IgD-negative memory B cell (primary cell): ENCODE results near the gene CATSPER4. TPM values are rescaled to one million over a fixed set of nuclear protein-coding genes. Genes with fewer than 3 reads are reported as not detected.
"Not testable (repeated sequence)": the region's sequence is repeated elsewhere in the genome, so short reads cannot be mapped to it uniquely, and the experiment has no call there.

Experiments used
- H3K27ac Mint-ChIP-seq, 3 donors: one replicate each; pipeline ENCODE4 v1.8.0; 2020 to 2022; ENCODE audit warnings: mild to moderate bottlenecking in 3 of 3, mixed read lengths in 3 of 3, moderate library complexity in 1 of 3
- H3K27me3 Mint-ChIP-seq: one replicate; pipeline ENCODE4 v1.8.0; 2021; ENCODE audit warnings: mixed read lengths
- H3K36me3 Mint-ChIP-seq: one replicate; pipeline ENCODE4 v1.8.0; 2020; ENCODE audit warnings: mild to moderate bottlenecking, mixed read lengths
- H3K4me1 Mint-ChIP-seq, 3 donors: one replicate each; pipeline ENCODE4 v1.8.0; 2020 to 2022; ENCODE audit warnings: mixed read lengths in 3 of 3, mild to moderate bottlenecking in 1 of 3
- H3K4me3 Mint-ChIP-seq, 4 donors: one replicate each; pipeline ENCODE4 v1.8.0; 2020 to 2022; ENCODE audit warnings: mild to moderate bottlenecking in 4 of 4, mixed read lengths in 4 of 4, moderate library complexity in 3 of 4
- H3K9me3 Mint-ChIP-seq, 3 donors: one replicate each; pipeline ENCODE4 v1.8.0; 2020 to 2021; ENCODE audit warnings: mixed read lengths in 3 of 3, mild to moderate bottlenecking in 1 of 3
- polyA plus RNA-seq: library from polyadenylated mRNA; unstranded; fragments of 300-500 nt; fragmentation: Illumina TruSeq; gene quantifications from one replicate; pipeline ENCODE4 v1.2.3, GENCODE V29; 2021

The CATSPER4 gene
- polyA plus RNA-seq, 1 donor from 2014 or later, result not detected

DNA sequence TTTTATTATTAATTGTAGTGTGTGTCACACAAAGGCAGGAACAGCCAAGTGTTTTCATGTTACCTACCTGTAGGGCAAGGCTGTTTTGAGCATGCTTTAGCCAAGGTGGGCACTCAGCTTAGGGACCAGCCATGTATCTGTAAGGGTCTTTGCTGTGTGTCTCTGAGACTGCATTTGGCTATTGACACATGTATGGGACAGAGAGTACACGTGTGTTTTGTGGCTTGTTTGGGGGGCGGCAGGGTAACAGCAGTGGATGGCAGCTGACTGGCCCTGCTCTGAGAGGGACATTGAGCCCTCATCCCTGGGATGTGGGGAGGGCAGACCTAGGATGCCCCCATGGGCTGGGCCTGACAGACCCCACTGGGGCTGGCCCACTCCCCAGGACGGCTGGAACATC is 6.9 kb downstream of the CATSPER4 start:
- Mint-ChIP-seq H3K4me3 (no peak overlapping the region), H3K36me3 (peaks cover 2% of the 10 kb centered on the region), H3K27ac (no peak overlapping the region), H3K9me3 (no peaks in the 10 kb centered on the region), H3K4me1 (peaks cover 0 to 13% (median 10%) of the 10 kb centered on the region in 3 donors), H3K27me3 (peaks cover 7% of the 10 kb centered on the region)

DNA sequence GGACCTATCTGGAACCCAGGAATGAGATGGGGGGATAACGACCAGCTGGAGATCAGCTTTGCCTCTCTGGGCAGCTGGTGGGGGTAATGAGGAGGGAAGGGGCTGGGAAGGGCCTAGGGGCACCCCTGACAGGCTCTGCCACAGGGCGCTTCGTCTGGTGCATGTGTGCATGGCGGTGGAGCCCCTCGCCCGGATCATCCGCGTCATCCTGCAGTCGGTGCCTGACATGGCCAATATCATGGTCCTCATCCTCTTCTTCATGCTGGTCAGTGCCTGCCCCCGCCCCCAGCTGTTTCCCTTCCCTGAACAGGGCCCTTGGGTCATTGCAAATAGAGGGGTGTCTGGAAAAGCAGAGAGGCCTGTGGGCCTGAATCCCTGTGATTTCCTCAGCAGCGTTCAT is 7.4 kb downstream of the CATSPER4 start:
- Mint-ChIP-seq H3K36me3 (peaks cover 3% of the 10 kb centered on the region), H3K27me3 (peaks cover 5% of the 10 kb centered on the region), H3K4me3 (no peak overlapping the region), H3K4me1 (peaks cover 0 to 13% (median 10%) of the 10 kb centered on the region in 3 donors), H3K27ac (no peak overlapping the region), H3K9me3 (no peaks in the 10 kb centered on the region)

DNA sequence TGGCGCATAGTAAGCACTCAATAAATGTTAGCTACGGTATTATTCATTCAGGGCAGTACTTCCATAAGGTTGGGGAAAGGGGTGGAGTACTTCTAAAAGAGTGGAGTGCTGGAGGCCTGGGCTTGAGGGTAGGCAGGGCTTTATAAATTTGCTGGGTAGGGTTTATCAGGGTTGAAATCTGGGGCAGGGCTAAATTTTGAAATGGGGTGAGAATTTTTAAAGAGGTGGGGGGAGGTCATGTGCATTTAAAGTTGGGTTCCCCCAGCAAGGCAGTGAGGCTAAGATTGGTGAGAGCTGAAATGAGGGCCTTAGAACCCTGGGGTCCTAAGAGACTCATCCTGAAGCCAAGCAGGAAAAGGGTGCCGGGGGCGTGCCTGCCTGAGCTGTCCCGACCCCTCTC is 10.0 kb downstream of the CATSPER4 start:
- Mint-ChIP-seq H3K27me3 (peaks cover 10% of the 10 kb centered on the region), H3K4me3 (peak overlapping the region in 1 of 4 donors; percentile 84), H3K36me3 (peaks cover 3% of the 10 kb centered on the region), H3K4me1 (peaks cover 0 to 13% (median 10%) of the 10 kb centered on the region in 3 donors), H3K9me3 (no peaks in the 10 kb centered on the region), H3K27ac (no peak overlapping the region)

DNA sequence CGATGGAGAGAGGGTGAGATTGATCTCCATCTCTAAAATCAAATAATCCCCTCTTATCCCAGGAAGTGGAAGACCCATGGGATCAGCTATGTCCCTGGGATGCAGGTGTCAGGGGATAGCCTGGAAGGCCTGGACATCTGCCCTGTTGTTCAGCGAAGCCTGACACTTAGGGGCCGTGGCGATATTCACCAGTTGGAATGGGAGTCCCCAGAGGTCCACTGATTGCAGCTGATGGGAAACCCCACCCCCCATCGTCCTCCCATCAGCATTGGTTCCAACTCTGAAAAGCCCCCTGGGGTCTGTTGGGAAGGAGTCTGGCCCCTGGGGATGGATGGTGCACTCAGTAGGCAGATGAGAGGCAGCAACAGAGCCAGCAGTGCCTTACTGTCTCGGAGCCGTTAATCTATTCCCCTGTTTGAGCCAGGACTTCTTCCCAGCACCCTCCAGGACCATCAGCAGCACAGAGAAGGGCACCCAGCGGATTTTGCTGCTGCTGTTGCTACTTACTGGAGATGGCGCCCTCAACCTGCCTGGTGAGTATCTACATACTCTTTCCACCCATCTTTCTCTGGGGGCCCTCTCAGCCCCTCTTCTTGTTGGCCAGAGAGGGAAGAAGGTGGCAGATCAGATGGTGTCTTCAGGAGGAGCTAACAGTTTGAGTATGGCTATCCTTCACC is 13.4 kb downstream of the CATSPER4 start:
- H3K27ac Mint-ChIP-seq, result no peak overlapping the region
- no peak overlapping the region for H3K4me3 Mint-ChIP-seq
- peaks cover 12% of the 10 kb centered on the region for H3K27me3 Mint-ChIP-seq
- peaks cover 0 to 13% (median 10%) of the 10 kb centered on the region in 3 donors for H3K4me1 Mint-ChIP-seq
- H3K36me3 Mint-ChIP-seq, result peaks cover 1% of the 10 kb centered on the region
- no peaks in the 10 kb centered on the region for H3K9me3 Mint-ChIP-seq

DNA sequence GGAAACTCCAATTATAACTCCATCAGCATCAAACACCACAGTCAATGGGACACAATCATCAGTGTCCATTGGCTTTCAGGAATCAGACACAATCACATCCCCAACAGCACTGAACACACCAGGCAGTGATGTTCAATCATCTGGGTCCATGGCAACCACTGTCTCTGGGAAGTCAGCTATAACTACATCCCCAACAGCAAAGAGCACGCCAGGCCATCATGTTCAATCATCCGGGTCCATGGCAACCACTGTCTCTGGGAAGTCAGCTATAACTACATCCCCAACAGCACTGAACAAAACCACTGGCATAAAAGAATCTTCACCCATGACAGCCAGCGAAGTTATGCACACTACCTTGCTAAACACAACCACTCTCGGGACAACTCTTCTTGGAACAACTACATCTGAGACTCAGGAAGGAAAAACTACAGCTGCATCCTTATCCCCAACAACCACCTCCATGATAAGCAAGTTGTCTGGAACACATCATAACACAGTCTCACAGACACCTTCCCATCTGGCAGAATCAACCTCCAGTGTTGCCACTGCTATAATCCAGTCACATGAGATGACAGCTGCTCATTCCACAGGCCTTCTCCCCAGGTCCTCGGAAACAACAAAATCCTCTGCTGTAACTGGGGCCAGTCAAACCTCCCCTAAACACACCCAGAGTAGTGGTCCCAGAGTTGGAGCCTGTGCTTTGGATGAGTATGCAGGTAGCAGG is 19.9 kb downstream of the CATSPER4 start:
- no peaks in the 10 kb centered on the region for H3K36me3 Mint-ChIP-seq
- H3K4me3 Mint-ChIP-seq, result no peak overlapping the region

DNA sequence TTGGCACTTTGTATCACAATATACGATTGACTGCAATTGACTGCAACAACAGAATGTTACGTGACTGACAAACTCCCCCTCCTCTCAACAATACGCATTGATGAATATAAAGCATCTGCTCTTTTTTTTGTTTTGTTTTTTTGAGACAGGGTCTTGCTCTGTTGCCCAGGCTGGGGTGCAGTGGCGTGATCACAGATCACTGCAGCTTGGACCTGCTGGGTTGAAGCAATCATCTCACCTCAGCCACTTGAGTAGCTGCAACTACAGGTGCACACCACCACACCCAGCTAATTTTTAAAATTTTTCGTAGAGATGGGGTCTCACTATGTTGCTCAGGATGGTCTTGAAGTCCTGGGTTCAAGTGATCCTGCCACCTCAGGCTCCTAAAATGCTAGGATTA is 22.3 kb downstream of the CATSPER4 start:
- Mint-ChIP-seq H3K27ac (no peak overlapping the region), H3K27me3 (peaks cover 2% of the 10 kb centered on the region), H3K9me3 (no peaks in the 10 kb centered on the region), H3K4me3 (no peak overlapping the region), H3K4me1 (no peaks in the 10 kb centered on the region), H3K36me3 (no peaks in the 10 kb centered on the region)

More for the DNA sequence above, 19.9 kb downstream of the CATSPER4 start:
- H3K27me3 Mint-ChIP-seq, result peaks cover 4% of the 10 kb centered on the region
- H3K4me1 Mint-ChIP-seq, result no peaks in the 10 kb centered on the region
- H3K27ac Mint-ChIP-seq, result no peak overlapping the region
- no peaks in the 10 kb centered on the region for H3K9me3 Mint-ChIP-seq

DNA sequence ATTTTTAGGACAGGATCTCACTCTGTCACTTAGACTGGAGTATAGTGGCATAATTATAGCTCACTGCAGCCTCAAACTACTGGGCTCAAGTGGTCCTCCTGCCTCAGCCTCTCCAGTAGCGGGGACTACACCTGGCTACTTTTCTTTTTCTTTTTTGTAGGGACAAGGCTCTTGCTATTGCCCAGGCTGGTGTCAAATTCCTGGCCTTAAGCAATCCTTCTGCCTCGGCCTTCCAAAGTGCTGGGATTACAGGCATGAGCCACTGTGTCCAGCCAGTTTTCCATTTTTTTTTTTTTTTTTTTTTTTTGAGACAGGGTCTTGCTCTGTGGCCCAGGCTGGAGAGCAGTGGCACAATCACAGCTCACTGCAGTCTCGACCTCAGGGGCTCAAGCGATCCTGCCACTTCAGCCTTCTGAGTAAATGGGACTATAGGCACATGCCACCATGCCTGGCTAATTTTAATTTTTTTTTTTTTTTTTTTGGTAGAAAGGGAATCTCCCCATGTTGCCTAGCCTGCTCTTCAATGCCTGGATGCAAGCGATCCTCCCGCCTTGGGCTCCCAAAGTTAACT is 23.0 kb downstream of the CATSPER4 start:
- H3K9me3 Mint-ChIP-seq, result no peaks in the 10 kb centered on the region
- H3K27me3 Mint-ChIP-seq, result peaks cover 2% of the 10 kb centered on the region
- H3K36me3 Mint-ChIP-seq, result no peaks in the 10 kb centered on the region
- H3K4me1 Mint-ChIP-seq, result no peaks in the 10 kb centered on the region
- H3K27ac Mint-ChIP-seq, result no peak overlapping the region
- no peak overlapping the region for H3K4me3 Mint-ChIP-seq

DNA sequence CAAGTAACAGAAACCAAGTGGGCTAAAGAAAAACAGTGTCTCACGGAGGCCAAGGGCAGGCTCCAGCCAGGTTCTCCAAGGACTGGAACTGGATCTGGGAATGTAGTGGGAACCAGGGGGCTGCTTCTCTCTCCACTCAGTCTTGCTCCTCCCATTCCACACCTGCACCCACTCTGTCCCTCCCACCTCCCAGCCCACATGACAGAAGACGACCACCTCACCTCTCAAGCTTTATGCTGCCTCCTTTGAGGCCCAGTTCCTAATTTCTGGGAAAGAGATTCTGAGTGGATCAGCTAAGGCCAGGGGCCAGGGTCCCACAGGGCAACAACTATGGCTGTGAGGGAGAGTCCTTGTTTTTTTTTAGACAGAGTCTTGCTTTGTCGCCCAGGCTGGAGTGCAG is 24.8 kb downstream of the CATSPER4 start:
- H3K4me3 Mint-ChIP-seq, result no peak overlapping the region
- H3K27ac Mint-ChIP-seq, result no peak overlapping the region
- H3K27me3 Mint-ChIP-seq, result peaks cover 4% of the 10 kb centered on the region
- H3K36me3 Mint-ChIP-seq, result no peaks in the 10 kb centered on the region
- no peaks in the 10 kb centered on the region for H3K9me3 Mint-ChIP-seq
- no peaks in the 10 kb centered on the region for H3K4me1 Mint-ChIP-seq

DNA sequence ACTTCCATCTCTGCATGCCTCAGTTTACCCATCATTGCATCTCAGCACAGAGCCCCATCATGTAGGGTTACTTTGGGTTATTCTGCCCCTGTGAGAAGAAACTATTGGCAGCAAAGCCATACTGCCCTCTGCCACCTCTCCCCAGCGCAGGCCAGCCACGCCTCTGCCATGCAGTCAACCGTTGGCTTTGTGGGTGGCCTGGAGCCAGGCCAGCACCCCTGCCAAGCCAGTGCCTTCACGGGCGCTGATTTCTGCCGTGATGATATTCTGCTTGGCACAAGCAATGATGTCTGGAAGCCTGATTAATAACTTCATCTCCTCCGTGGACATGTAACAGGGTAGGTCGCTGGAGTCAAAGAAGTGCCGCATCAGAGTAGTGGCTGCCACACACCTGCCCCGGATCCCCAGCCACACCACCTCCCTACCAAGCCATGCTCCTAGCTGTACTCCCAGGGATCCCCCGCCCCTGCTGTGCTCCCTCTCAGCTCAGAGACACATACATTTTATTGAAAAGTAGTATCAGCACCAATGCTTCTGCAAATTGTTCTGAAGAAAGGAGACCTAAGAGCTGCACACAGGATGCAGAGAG is 28.6 kb downstream of the CATSPER4 start:
- Mint-ChIP-seq H3K27me3 (peaks cover 8% of the 10 kb centered on the region), H3K9me3 (no peaks in the 10 kb centered on the region), H3K4me3 (no peak overlapping the region), H3K36me3 (no peaks in the 10 kb centered on the region), H3K27ac (no peak overlapping the region), H3K4me1 (no peaks in the 10 kb centered on the region)

DNA sequence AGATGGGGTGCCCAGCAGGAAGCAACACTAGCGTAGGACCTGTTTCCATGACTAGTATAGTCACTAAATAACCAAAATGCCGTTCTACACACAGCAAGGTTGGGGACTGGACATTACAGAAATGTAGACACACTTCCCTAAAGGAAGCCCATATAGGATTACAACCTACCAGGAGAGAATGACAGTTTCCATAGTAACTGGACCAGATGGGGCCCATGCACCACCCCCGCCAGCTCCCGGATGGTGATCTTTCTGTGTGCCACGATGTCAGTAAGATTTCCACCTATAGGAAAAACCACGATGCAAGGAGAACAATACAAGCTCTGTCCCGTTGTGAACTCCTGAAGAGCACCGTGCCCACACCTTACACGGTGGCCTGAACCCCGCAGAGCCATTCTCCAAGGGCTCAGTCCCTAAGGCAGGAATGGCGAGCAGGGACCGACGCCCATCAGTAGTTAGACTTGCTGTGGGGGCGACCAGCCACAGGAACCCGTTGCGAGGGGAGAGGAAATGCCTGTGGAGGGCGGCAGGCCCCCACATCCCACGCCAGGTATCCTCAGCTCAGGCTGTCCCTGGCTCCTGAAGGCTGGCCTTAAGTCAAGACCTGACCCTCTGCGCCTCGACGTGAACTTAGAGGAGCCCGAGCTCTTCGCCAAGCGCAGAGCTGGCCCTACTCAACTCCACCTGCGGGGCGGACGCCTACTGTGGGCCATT is 30.0 kb downstream of the CATSPER4 start:
- H3K36me3 Mint-ChIP-seq, result no peaks in the 10 kb centered on the region
- H3K4me3 Mint-ChIP-seq, result no peak overlapping the region
- peaks cover 15% of the 10 kb centered on the region for H3K27me3 Mint-ChIP-seq
- H3K9me3 Mint-ChIP-seq, result no peaks in the 10 kb centered on the region
- peaks cover 0 to 1% (median 0%) of the 10 kb centered on the region in 3 donors for H3K4me1 Mint-ChIP-seq
- no peak overlapping the region for H3K27ac Mint-ChIP-seq

DNA sequence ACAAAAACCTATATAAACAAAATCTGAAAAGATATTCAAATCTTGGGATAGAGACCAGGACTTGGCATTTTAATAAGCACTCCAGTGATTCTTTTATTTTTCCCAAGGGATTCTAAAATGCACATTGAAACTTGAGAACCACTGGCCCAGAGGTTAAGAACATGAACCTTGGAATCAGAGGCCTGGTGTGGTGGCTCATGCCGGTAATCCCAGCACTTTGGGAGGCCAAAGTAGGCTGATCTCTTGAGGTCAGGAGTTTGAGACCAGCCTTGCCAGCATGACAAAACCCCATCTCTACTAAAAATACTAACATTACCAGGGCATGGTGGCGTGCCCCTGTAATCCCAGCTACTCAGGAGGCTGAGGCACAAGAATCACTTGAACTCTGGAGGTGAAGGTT is 30.7 kb downstream of the CATSPER4 start:
- Mint-ChIP-seq H3K36me3 (no peaks in the 10 kb centered on the region), H3K9me3 (no peaks in the 10 kb centered on the region), H3K4me3 (no peak overlapping the region), H3K27ac (no peak overlapping the region), H3K27me3 (peaks cover 22% of the 10 kb centered on the region), H3K4me1 (peaks cover 5 to 6% (median 6%) of the 10 kb centered on the region in 3 donors)

DNA sequence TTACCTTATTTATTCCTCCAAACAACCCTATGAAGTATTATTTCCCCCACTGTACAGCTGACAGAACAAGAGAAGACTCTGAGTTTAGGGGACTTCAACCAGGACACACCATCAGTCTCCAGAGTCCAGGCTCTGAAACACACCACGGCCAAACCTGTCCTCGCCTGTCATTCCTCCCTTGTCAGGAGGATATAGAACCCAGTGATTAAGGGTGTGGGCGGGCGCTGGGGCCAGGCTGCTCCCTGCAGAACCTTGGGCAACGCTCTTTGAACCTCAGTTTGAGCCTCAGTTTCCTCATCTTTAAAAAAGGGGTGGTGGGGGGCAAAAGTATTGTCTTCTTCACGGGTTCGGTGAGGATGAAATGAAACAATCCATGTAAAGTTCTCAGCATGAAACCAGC is 34.2 kb downstream of the CATSPER4 start:
- Mint-ChIP-seq H3K4me3 (peak overlapping the region in 3 of 4 donors; percentile 45 to 87 (median 46)), H3K36me3 (no peaks in the 10 kb centered on the region), H3K27ac (no peak overlapping the region), H3K9me3 (no peaks in the 10 kb centered on the region), H3K27me3 (peaks cover 32% of the 10 kb centered on the region), H3K4me1 (peaks cover 10% of the 10 kb centered on the region in 3 donors)

DNA sequence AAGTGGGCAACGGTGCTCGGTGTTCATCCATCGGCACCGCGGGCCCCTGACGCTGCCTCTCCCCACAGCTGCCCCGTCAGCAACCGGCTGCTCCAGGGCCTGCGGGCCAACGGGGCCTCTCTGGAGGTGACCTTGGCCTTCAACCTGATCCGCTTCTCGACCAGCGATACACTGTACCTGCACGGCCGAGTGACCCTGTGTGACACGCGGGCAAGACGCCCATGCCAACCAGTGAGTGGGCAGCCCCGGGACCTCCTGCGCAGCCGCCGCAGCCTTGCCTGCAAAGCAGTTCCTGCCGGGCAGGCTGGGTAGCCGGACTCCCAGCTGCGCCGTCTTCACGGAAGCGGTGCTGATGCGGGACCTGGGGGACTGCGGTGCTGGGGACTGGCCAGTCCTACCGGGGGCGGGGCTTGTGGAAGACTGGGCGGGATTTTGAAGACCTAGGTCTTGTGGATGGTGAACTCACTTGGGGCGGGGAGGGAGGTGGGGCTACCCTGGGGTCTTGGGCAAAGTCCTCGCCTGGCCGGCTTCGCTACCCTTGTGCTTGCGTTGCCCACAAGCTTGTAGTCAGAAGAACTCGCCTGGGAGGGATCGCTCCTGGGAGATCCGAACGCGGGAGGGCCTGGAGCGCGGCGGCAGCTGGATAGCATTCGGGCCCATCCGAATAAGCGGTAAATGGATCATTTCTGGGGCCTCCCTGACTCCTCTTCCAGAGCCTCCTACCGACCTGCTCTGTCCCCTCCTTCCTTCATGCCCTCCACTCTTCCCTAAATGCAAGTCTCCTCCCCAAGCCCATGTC is 34.8 kb downstream of the CATSPER4 start:
- Mint-ChIP-seq H3K27ac (no peak overlapping the region), H3K9me3 (no peaks in the 10 kb centered on the region), H3K4me1 (peaks cover 10% of the 10 kb centered on the region in 3 donors), H3K27me3 (peaks cover 30% of the 10 kb centered on the region), H3K36me3 (no peaks in the 10 kb centered on the region), H3K4me3 (peak overlapping the region; percentile 70 to 87 (median 77))

DNA sequence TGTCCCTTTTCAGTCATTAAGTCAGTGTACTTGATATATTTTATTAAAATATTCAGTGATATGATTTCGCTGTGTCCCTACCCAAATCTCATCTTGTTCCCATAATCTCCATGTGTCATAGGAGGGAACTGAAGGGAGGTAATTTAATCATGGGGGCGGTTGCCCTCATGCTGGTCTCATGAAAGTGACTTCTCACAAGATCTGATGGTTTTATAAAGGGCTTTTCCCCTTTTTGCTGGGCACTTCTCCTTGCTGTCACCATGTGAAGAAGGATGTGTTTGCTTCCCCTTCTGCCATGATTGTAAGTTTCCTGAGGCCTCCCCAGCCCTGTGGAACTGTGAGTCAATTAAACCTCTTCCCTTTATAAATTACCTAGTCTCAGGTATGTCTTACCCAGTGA is 40.3 kb downstream of the CATSPER4 start:
- H3K27ac Mint-ChIP-seq, H3K9me3 Mint-ChIP-seq, H3K4me3 Mint-ChIP-seq, H3K36me3 Mint-ChIP-seq: not testable (repeated sequence)
- H3K4me1 Mint-ChIP-seq, result peaks cover 12 to 23% (median 14%) of the 10 kb centered on the region in 3 donors
- H3K27me3 Mint-ChIP-seq, result peaks cover 14% of the 10 kb centered on the region
